OCI-LY7 (cell line): ENCODE measurements around the gene MACROD2. TPM values are rescaled to one million over a fixed set of nuclear protein-coding genes. Genes with fewer than 3 reads are reported as not detected.

Experiments used
- BruUV-seq: library from RNA; stranded (reverse); fragments of 400-500 nt; replicated peaks from 2 replicates; lab custom pipeline; 2021; lab: Mats Ljungman, UMichigan
- CTCF ChIA-PET: fragments of 300-600 bp; sonication (Branson Sonifier 250); formaldehyde crosslinking; loops from one replicate; lab custom pipeline; 2022; ENCODE audit warnings: antibody characterized with exemption; ENCODE audit not compliant: unreplicated experiment; lab: Charles Lee
- POLR2A ChIA-PET: fragments of 300-600 bp; sonication (Branson Sonifier 250); formaldehyde crosslinking; loops from one replicate; lab custom pipeline; 2022; ENCODE audit warnings: antibody characterized with exemption; lab: Charles Lee
- DNase-seq: peaks from one replicate; pipeline ENCODE4 v3.0.0-alpha.2; 2015; ENCODE audit warnings: low spot score
- H2AFZ ChIP-seq: fragments of 200-600 bp; sonication (generic), shearing (Covaris generic); 2 replicates; pipeline ENCODE4 v1.6.1; 2014; ENCODE audit warnings: mild to moderate bottlenecking, antibody characterized with exemption, low read length, moderate library complexity
- H3K27ac ChIP-seq: fragments of 200-600 bp; sonication (generic); 2 replicates; pipeline ENCODE4 v1.5.1; 2014; ENCODE audit warnings: mixed run types, low read depth, mild to moderate bottlenecking, moderate library complexity, low read length, inconsistent platforms; ENCODE audit not compliant: poor library complexity, severe bottlenecking
- H3K36me3 ChIP-seq: fragments of 200-600 bp; sonication (generic); 2 replicates; pipeline ENCODE4 v1.6.1; 2014; ENCODE audit warnings: mild to moderate bottlenecking, antibody characterized with exemption, low read length, moderate library complexity, mixed read lengths; ENCODE audit not compliant: insufficient read depth
- H3K4me1 ChIP-seq: fragments of 200-600 bp; sonication (generic); 2 replicates; pipeline ENCODE4 v1.5.1; 2014; ENCODE audit warnings: mild to moderate bottlenecking, low read length; ENCODE audit not compliant: insufficient read depth, poor library complexity, severe bottlenecking
- H3K4me2 ChIP-seq: fragments of 200-600 bp; sonication (generic); 2 replicates; pipeline ENCODE4 v1.6.1; 2014; ENCODE audit warnings: mild to moderate bottlenecking, low read length
- H3K4me3 ChIP-seq: fragments of 200-600 bp; sonication (generic); 2 replicates; pipeline ENCODE4 v1.5.1; 2014; ENCODE audit warnings: mild to moderate bottlenecking, low read depth, low read length; ENCODE audit not compliant: poor library complexity, severe bottlenecking
- H3K79me2 ChIP-seq: fragments of 200-600 bp; sonication (generic); 2 replicates; pipeline ENCODE4 v1.6.1; 2016; ENCODE audit warnings: low read depth, mild to moderate bottlenecking, low read length, moderate library complexity, mixed read lengths; ENCODE audit not compliant: insufficient read depth
- H3K9me2 ChIP-seq: fragments of 200-600 bp; sonication (generic); 2 replicates; pipeline ENCODE4 v1.6.1; 2016; ENCODE audit warnings: mild to moderate bottlenecking, low read length, mixed read lengths; ENCODE audit not compliant: insufficient read depth
- H3K9me3 ChIP-seq: fragments of 200-600 bp; sonication (generic); 2 replicates; pipeline ENCODE4 v1.6.1; 2014; ENCODE audit warnings: mild to moderate bottlenecking, mixed run types, low read length, mixed read lengths
- H4K20me1 ChIP-seq: fragments of 200-600 bp; sonication (generic); 2 replicates; pipeline ENCODE4 v1.6.1; 2014; ENCODE audit warnings: mild to moderate bottlenecking, antibody characterized with exemption, low read length, moderate library complexity, mixed read lengths; ENCODE audit not compliant: insufficient read depth
- CTCF ChIP-seq: fragments of 200-600 bp; sonication (generic); conservative IDR thresholded peaks from 2 replicates; pipeline ENCODE4 v1.5.1; 2014; ENCODE audit warnings: mild to moderate bottlenecking, antibody characterized with exemption, low read length, moderate library complexity, mixed read lengths
- EZH2phosphoT487 ChIP-seq: fragments of 200-600 bp; sonication (generic); IDR thresholded peaks from 2 replicates; pipeline ENCODE4 v1.6.1; 2018; ENCODE audit warnings: low read depth, borderline replicate concordance, mild to moderate bottlenecking, mixed run types, antibody characterized with exemption, low read length, moderate library complexity, mixed read lengths
- intact Hi-C: fragments of 100-400 bp; cut with micrococcal nuclease; formaldehyde crosslinking; loops from one replicate; pipeline ENCODE4 v1.10.0; 2022; ENCODE audit not compliant: unreplicated experiment
- total RNA-seq, 2 experiments: library from RNA; depleted of rRNA in 1 of 2; stranded (reverse); fragments of >200 nt in 1 of 2; shearing (Covaris generic) in 1 of 2; gene quantifications; 2 replicates each; pipeline ENCODE4 v1.2.3, GENCODE V29; 2014 to 2022

The MACROD2 gene
- total RNA-seq, 2 experiments from 2014 or later: 0.09 to 4.5 TPM

- intact Hi-C loops: no loop called here
These were observed 286.8 kb downstream of the MACROD2 start for GRCh38 chr20:14282140-14282539.

GRCh38 chr20:14284443-14284842 is 289.1 kb downstream of the MACROD2 start:
- ChIA-PET POLR2A (no interaction called here), CTCF (no interaction called here)
- no peaks in the 10 kb centered on the region for H4K20me1 ChIP-seq
- H3K9me3 ChIP-seq: no peaks in the 10 kb centered on the region
- no peak overlapping the region for H3K27ac ChIP-seq
- no peaks in the 10 kb centered on the region for H3K9me2 ChIP-seq
- H2AFZ ChIP-seq: no peak overlapping the region
- no peak for DNase-seq
- BruUV-seq: no TSS peak
- H3K36me3 ChIP-seq: no peaks in the 10 kb centered on the region
- intact Hi-C loops: no loop called here
- H3K4me1 ChIP-seq: no peaks in the 10 kb centered on the region
- no peaks in the 10 kb centered on the region for H3K79me2 ChIP-seq
- TF ChIP-seq CTCF (no peak), EZH2phosphoT487 (no peak)
- no peak overlapping the region for H3K4me3 ChIP-seq
- H3K4me2 ChIP-seq: no peak overlapping the region

More at GRCh38 chr20:14282140-14282539, 286.8 kb downstream of the MACROD2 start:
- no peaks in the 10 kb centered on the region for H3K9me3 ChIP-seq
- CTCF ChIA-PET: no interaction called here
- H3K27ac ChIP-seq: no peak overlapping the region
- H3K4me1 ChIP-seq: no peaks in the 10 kb centered on the region
- TF ChIP-seq EZH2phosphoT487 (no peak), CTCF (no peak)
- no peak overlapping the region for H2AFZ ChIP-seq
- H3K36me3 ChIP-seq: no peaks in the 10 kb centered on the region
- no peak for DNase-seq
- no peaks in the 10 kb centered on the region for H3K79me2 ChIP-seq
- H3K4me2 ChIP-seq: no peak overlapping the region
- no TSS peak for BruUV-seq
- POLR2A ChIA-PET: no interaction called here
- no peaks in the 10 kb centered on the region for H4K20me1 ChIP-seq
- no peaks in the 10 kb centered on the region for H3K9me2 ChIP-seq
- H3K4me3 ChIP-seq: no peak overlapping the region

GRCh38 chr20:14288341-14289330 is 293.3 kb downstream of the MACROD2 start:
- no peaks in the 10 kb centered on the region for H4K20me1 ChIP-seq
- no peaks in the 10 kb centered on the region for H3K79me2 ChIP-seq
- H3K4me3 ChIP-seq: no peak overlapping the region
- H3K27ac ChIP-seq: no peak overlapping the region
- no peak overlapping the region for H2AFZ ChIP-seq
- ChIA-PET CTCF (no interaction called here), POLR2A (no interaction called here)
- BruUV-seq: no TSS peak
- H3K9me3 ChIP-seq: no peaks in the 10 kb centered on the region
- TF ChIP-seq EZH2phosphoT487 (no peak), CTCF (no peak)
- H3K36me3 ChIP-seq: no peaks in the 10 kb centered on the region
- no peaks in the 10 kb centered on the region for H3K4me1 ChIP-seq
- H3K9me2 ChIP-seq: no peaks in the 10 kb centered on the region
- H3K4me2 ChIP-seq: no peak overlapping the region
- intact Hi-C loops: no loop called here
- no peak for DNase-seq
